Neuronal stem cell (in vitro differentiated cells): ENCODE data around the gene TMCO6.
"Not testable (repeated sequence)": the region's sequence is repeated elsewhere in the genome, so short reads cannot be mapped to it uniquely, and the experiment has no call there.

ENCODE experiments used
- DNase-seq: peaks from one replicate; pipeline ENCODE4 v3.0.0-alpha.2; 2013; ENCODE audit warnings: low spot score
- H2AFZ ChIP-seq: one replicate; pipeline ENCODE4 v1.6.1; 2013; ENCODE audit warnings: mild to moderate bottlenecking, low read length, inconsistent platforms
- H2AK5ac ChIP-seq: 2 replicates; pipeline ENCODE4 v1.6.1; 2013; ENCODE audit warnings: low read depth, mild to moderate bottlenecking, inconsistent platforms, low read length, moderate library complexity, mixed read lengths
- H2BK120ac ChIP-seq: 2 replicates; pipeline ENCODE4 v1.6.1; 2013; ENCODE audit warnings: low read depth, mild to moderate bottlenecking, inconsistent platforms, low read length, moderate library complexity, mixed read lengths
- H2BK12ac ChIP-seq: one replicate; pipeline ENCODE4 v1.6.1; 2013; ENCODE audit warnings: low read length, inconsistent platforms
- H2BK15ac ChIP-seq: 2 replicates; pipeline ENCODE4 v1.6.1; 2013; ENCODE audit warnings: mild to moderate bottlenecking, low read length, inconsistent platforms, mixed read lengths
- H2BK5ac ChIP-seq: one replicate; pipeline ENCODE4 v1.6.1; 2013; ENCODE audit warnings: inconsistent platforms, mild to moderate bottlenecking, low read length, moderate library complexity
- H3K14ac ChIP-seq: one replicate; pipeline ENCODE4 v1.6.1; 2013; ENCODE audit warnings: low read length, inconsistent platforms
- H3K18ac ChIP-seq: 2 replicates; pipeline ENCODE4 v1.6.1; 2013; ENCODE audit warnings: low read length, inconsistent platforms
- H3K23ac ChIP-seq: 2 replicates; pipeline ENCODE4 v1.6.1; 2013; ENCODE audit warnings: low read depth, mild to moderate bottlenecking, mixed read lengths, low read length, inconsistent platforms; ENCODE audit not compliant: poor library complexity
- H3K27ac ChIP-seq: replicated peaks from 3 replicates; pipeline ENCODE4 v1.5.1; 2013; ENCODE audit warnings: low read length, inconsistent platforms
- H3K27me3 ChIP-seq, 3 experiments: 2 replicates each; pipeline ENCODE4 v1.6.1; 2013; ENCODE audit warnings: low read length in 3 of 3, mild to moderate bottlenecking in 2 of 3, inconsistent platforms in 1 of 3, low read depth in 1 of 3, mixed read lengths in 1 of 3, moderate library complexity in 1 of 3; ENCODE audit not compliant: control insufficient read depth in 3 of 3, insufficient read depth in 3 of 3
- H3K36me3 ChIP-seq, 2 donors: replicated peaks in 1 of 2; 2 replicates each; pipeline ENCODE4 v1.6.1; 2013; ENCODE audit warnings: low read length in 2 of 2; ENCODE audit not compliant: control insufficient read depth in 2 of 2, insufficient read depth in 2 of 2
- H3K4ac ChIP-seq: 2 replicates; pipeline ENCODE4 v1.6.1; 2013; ENCODE audit warnings: inconsistent platforms, mild to moderate bottlenecking, low read length, moderate library complexity
- H3K4me1 ChIP-seq, 2 donors: 1 replicate in 1 of 2; 2 replicates in 1 of 2; pipeline ENCODE4 v1.6.1; 2013; ENCODE audit warnings: low read length in 2 of 2, low read depth in 1 of 2; ENCODE audit not compliant: control insufficient read depth in 2 of 2, insufficient read depth in 1 of 2
- H3K4me2 ChIP-seq: one replicate; pipeline ENCODE4 v1.6.1; 2013; ENCODE audit warnings: mild to moderate bottlenecking, low read length, inconsistent platforms; ENCODE audit not compliant: insufficient read depth, poor library complexity, severe bottlenecking
- H3K4me3 ChIP-seq, 2 donors: 2 replicates each; pipeline ENCODE4 v1.5.1; 2013; ENCODE audit warnings: low read length in 2 of 2, mild to moderate bottlenecking in 2 of 2, inconsistent platforms in 1 of 2, moderate library complexity in 1 of 2
- H3K79me1 ChIP-seq: one replicate; pipeline ENCODE4 v1.6.1; 2013; ENCODE audit warnings: low read depth, mild to moderate bottlenecking, inconsistent platforms, low read length, moderate library complexity
- H3K9ac ChIP-seq: one replicate; pipeline ENCODE4 v1.6.1; 2013; ENCODE audit warnings: mild to moderate bottlenecking, low read depth, low read length, inconsistent platforms; ENCODE audit not compliant: poor library complexity
- H3K9me3 ChIP-seq, 2 donors: replicated peaks in 1 of 2; 2 replicates each; pipeline versions ENCODE3 to v1.6.1; 2013; ENCODE audit warnings: low read length in 2 of 2, mild to moderate bottlenecking in 2 of 2, inconsistent platforms in 1 of 2, low read depth in 1 of 2, mixed read lengths in 1 of 2, moderate library complexity in 1 of 2; ENCODE audit not compliant: control insufficient read depth in 2 of 2, insufficient read depth in 1 of 2
- H4K8ac ChIP-seq: one replicate; pipeline ENCODE4 v1.6.1; 2013; ENCODE audit warnings: low read depth, mild to moderate bottlenecking, inconsistent platforms, low read length, moderate library complexity
- H4K91ac ChIP-seq: one replicate; pipeline ENCODE4 v1.6.1; 2013; ENCODE audit warnings: low read length, low read depth, mild to moderate bottlenecking, inconsistent platforms; ENCODE audit not compliant: poor library complexity
- WGBS, 2 donors: extraction: QIAGEN DNeasy Blood & Tissue Kit; methylation state at CpG; one replicate each; pipeline ENCODE4 v1.1.7; 2013; ENCODE audit warnings: missing lambda C conversion rate in 2 of 2, mixed read lengths in 1 of 2; ENCODE audit not compliant: insufficient read length in 2 of 2, insufficient replicate concordance in 1 of 2; ENCODE audit errors: extremely low coverage in 2 of 2; 5-methylcytosine and 5-hydroxymethylcytosine counted together

The TMCO6 gene

GRCh38 chr5:140634103-140634502 lies 5.1 kb upstream of the TMCO6 start:
- no peak overlapping the region for H2BK5ac ChIP-seq
- H3K27ac ChIP-seq, result no peak overlapping the region
- H3K4me3 ChIP-seq, result no peak overlapping the region
- H3K79me1 ChIP-seq, result no peaks in the 10 kb centered on the region
- no peaks in the 10 kb centered on the region for H3K36me3 ChIP-seq
- no peak overlapping the region for H2AK5ac ChIP-seq
- no peak overlapping the region for H2BK120ac ChIP-seq
- no peak overlapping the region for H2BK15ac ChIP-seq
- no peak overlapping the region for H2AFZ ChIP-seq
- no peak overlapping the region for H4K8ac ChIP-seq
- H4K91ac ChIP-seq, result no peak overlapping the region
- H3K27me3 ChIP-seq, result no peaks in the 10 kb centered on the region
- H3K23ac ChIP-seq, result no peak overlapping the region
- no peak overlapping the region for H3K4ac ChIP-seq
- DNase-seq, result no peak
- H3K14ac ChIP-seq, result no peak overlapping the region
- H3K18ac ChIP-seq, result no peak overlapping the region
- H3K9me3 ChIP-seq, result peaks cover 0 to 9% of the 10 kb centered on the region in 2 donors
- no CpG with 5 or more reads among the region's 3 CpGs for WGBS, 2 donors
- H3K4me2 ChIP-seq, result no peak overlapping the region
- H3K9ac ChIP-seq, result no peak overlapping the region
- no peak overlapping the region for H2BK12ac ChIP-seq
- no peaks in the 10 kb centered on the region for H3K4me1 ChIP-seq

DNA sequence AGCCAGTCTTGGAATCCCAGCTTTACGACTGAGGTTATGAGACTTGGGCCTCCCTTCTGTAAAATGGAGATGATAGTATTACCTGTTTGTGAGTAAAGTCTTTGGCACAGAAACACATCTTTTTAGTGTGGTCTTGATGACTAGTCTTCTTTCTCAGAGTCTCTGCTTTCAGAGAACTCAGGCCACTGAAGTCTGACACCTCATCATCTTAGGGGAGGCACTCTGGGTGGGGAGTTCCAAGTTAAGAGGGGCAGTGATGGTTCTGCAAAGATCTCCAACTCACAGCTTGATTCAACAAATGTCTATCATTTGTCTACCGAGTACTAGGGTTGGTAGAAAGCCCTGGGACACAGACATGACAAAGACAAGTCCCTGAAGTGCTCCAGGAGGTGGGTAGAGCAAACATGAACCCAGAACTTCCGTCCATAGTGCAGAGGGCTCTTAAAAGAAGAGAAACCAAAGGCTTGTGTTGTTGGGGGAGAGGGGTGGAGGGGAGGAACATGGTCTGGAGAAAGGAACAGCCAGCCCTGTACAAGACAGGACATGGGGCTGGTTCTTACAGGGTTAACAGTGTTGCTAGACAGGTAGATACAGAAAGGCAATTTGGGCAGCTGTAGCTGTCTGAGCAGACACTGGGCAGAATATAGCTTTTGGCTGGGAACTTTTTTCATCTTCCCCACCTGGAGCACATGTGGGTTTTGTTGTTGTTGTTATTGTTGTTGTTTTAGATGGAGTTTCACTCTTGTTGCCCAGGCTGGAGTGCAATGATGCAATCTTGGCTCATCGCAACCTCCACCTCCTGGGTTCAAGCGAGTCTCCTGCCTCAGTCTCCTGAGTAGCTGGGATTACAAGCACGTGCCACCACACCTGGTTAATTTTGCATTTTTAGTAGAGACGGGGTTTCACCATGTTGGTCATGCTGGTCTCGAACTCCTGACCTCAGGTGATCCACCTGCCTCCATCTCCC lies 3.7 kb upstream of the TMCO6 start:
- no peaks in the 10 kb centered on the region for H3K27me3 ChIP-seq
- no peak overlapping the region for H4K91ac ChIP-seq
- no peak overlapping the region for H3K4ac ChIP-seq
- no peak overlapping the region for H2AK5ac ChIP-seq
- no peak overlapping the region for H3K23ac ChIP-seq
- H2BK15ac ChIP-seq, result no peak overlapping the region
- H3K4me2 ChIP-seq, result no peak overlapping the region
- H3K9ac ChIP-seq, result no peak overlapping the region
- peaks cover 2 to 5% of the 10 kb centered on the region in 2 donors for H3K4me1 ChIP-seq
- no peak overlapping the region for H2BK120ac ChIP-seq
- no peak overlapping the region for H2BK5ac ChIP-seq
- H3K9me3 ChIP-seq, result peaks cover 0 to 9% of the 10 kb centered on the region in 2 donors
- no peak overlapping the region for H2AFZ ChIP-seq
- H2BK12ac ChIP-seq, result no peak overlapping the region
- H3K36me3 ChIP-seq, result peaks cover 0 to 3% of the 10 kb centered on the region in 2 donors
- no peak overlapping the region for H4K8ac ChIP-seq
- no peak for DNase-seq
- no peak overlapping the region for H3K27ac ChIP-seq
- no peak overlapping the region for H3K4me3 ChIP-seq
- no peak overlapping the region for H3K14ac ChIP-seq
- no peak overlapping the region for H3K18ac ChIP-seq
- H3K79me1 ChIP-seq, result peaks cover 6% of the 10 kb centered on the region
- no CpG with 5 or more reads among the region's 8 CpGs for WGBS, 2 donors

GRCh38 chr5:140637371-140638100 lies 1.7 kb upstream of the TMCO6 start:
- no peak overlapping the region for H2BK120ac ChIP-seq
- H3K4me3 ChIP-seq, result no peak overlapping the region
- H2BK5ac ChIP-seq, result no peak overlapping the region
- peaks cover 0 to 4% of the 10 kb centered on the region in 2 donors for H3K9me3 ChIP-seq
- WGBS, 2 donors, result no CpG with 5 or more reads among the region's 10 CpGs
- no peak overlapping the region for H2BK12ac ChIP-seq
- no peak for DNase-seq
- H3K23ac ChIP-seq, result no peak overlapping the region
- no peak overlapping the region for H2AFZ ChIP-seq
- H3K27ac ChIP-seq, result no peak overlapping the region
- peaks cover 6% of the 10 kb centered on the region for H3K79me1 ChIP-seq
- H3K9ac ChIP-seq, result no peak overlapping the region
- no peak overlapping the region for H3K18ac ChIP-seq
- H4K8ac ChIP-seq, result no peak overlapping the region
- H3K27me3 ChIP-seq, result no peaks in the 10 kb centered on the region
- H3K36me3 ChIP-seq, result peaks cover 12 to 18% of the 10 kb centered on the region in 2 donors
- no peak overlapping the region for H2AK5ac ChIP-seq
- H3K4me1 ChIP-seq, result peaks cover 2 to 5% of the 10 kb centered on the region in 2 donors
- H3K4ac ChIP-seq, result no peak overlapping the region
- H3K14ac ChIP-seq, result no peak overlapping the region
- H2BK15ac ChIP-seq, result no peak overlapping the region
- no peak overlapping the region for H3K4me2 ChIP-seq
- H4K91ac ChIP-seq, result no peak overlapping the region

DNA sequence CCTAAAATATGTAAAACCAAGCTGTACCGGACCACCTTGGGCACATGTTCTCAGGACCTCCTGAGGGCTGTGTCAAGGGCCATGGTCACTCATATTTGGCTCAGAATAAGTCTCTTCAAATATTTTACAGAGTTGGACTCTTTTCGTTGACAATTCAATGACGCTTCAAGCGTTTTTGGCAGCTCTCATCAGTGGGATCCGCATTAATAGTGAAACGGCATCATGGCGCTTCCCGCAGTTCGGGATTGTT lies 428 bp upstream of the TMCO6 start:
- H3K14ac ChIP-seq, H3K27me3 ChIP-seq, DNase-seq, H3K4me1 ChIP-seq, H3K18ac ChIP-seq, H3K9me3 ChIP-seq, H3K4me2 ChIP-seq, H4K8ac ChIP-seq, H2AK5ac ChIP-seq, H3K27ac ChIP-seq, H2BK15ac ChIP-seq, H4K91ac ChIP-seq, H3K23ac ChIP-seq, H2BK5ac ChIP-seq, H3K9ac ChIP-seq, H3K79me1 ChIP-seq, H2BK120ac ChIP-seq, H3K4ac ChIP-seq, H2BK12ac ChIP-seq: not testable (repeated sequence)
- H2AFZ ChIP-seq, result peak overlapping the region; percentile 96
- no CpG with 5 or more reads among the region's 9 CpGs for WGBS, 2 donors
- H3K4me3 ChIP-seq, result peak overlapping the region in 1 of 2 donors; percentile 64
- H3K36me3 ChIP-seq, result peaks cover 22 to 29% of the 10 kb centered on the region in 2 donors
